Measurements from ENCODE around the gene WDR45B. TPM values are rescaled to one million over a fixed set of nuclear protein-coding genes. Genes with fewer than 3 reads are reported as not detected.

WDR45B gene
- total RNA-seq, 1 experiment from 2014 or later = 110 TPM

GRCh38 chr17:82565551-82565950 is 82.7 kb downstream of the WDR45B start:
- H2BK12ac ChIP-seq (ENCODE audit: insufficient read length, low read depth, low read length) = no peak overlapping the region
- H2AK5ac ChIP-seq (ENCODE audit: insufficient read length, low read length) = no peak overlapping the region
- no peak overlapping the region for H3T11ph ChIP-seq (ENCODE audit: low read length)
- H3K9me3 ChIP-seq (ENCODE audit: control insufficient read depth, low read depth, low read length) = no peaks in the 10 kb centered on the region
- peaks cover 25% of the 10 kb centered on the region for H3K79me1 ChIP-seq (ENCODE audit: insufficient read depth, low read depth, low read length, poor library complexity, severe bottlenecking)
- no peak overlapping the region for H3K18ac ChIP-seq (ENCODE audit: insufficient read length, low read depth, low read length)
- H3K23me2 ChIP-seq (ENCODE audit: insufficient read length, low read depth, low read length, poor library complexity, severe bottlenecking) = no peaks in the 10 kb centered on the region
- no peak overlapping the region for H3K4ac ChIP-seq (ENCODE audit: low read depth, low read length)
- no peaks in the 10 kb centered on the region for H3K9me3 Mint-ChIP-seq
- DNase-seq = no peak
- H3K4me2 ChIP-seq (ENCODE audit: insufficient read depth, insufficient read length, low read length) = no peak overlapping the region
- no peak overlapping the region for H3K14ac ChIP-seq (ENCODE audit: insufficient read depth, low read length)
- H3K9ac ChIP-seq (ENCODE audit: extremely low read depth, insufficient read length, low read length) = no peak overlapping the region
- no peak overlapping the region for H2AFZ ChIP-seq (ENCODE audit: low read length)
- no peak overlapping the region for H4K5ac ChIP-seq (ENCODE audit: insufficient read length, low read depth, low read length)
- no peak overlapping the region for H2BK20ac ChIP-seq (ENCODE audit: low read depth, low read length, poor library complexity, severe bottlenecking)
- peaks cover 16 to 56% (median 55%) of the 10 kb centered on the region in 3 experiments; a peak in 6 of 7 replicates for H3K36me3 Mint-ChIP-seq (ENCODE audit: insufficient read depth in 1 of 3, low read depth in 3 of 3)
- H3K27ac ChIP-seq (ENCODE audit: insufficient read length, low read depth, low read length) = no peak overlapping the region
- H3K27me3 Mint-ChIP-seq (ENCODE audit: low read depth) = no peaks in the 10 kb centered on the region; the same call in 1 of the 2 replicates
- H4K91ac ChIP-seq (ENCODE audit: insufficient read length, low read depth, low read length) = no peak overlapping the region
- WGBS (ENCODE audit: extremely low coverage, insufficient read length, low lambda C conversion rate) = no CpG with 5 or more reads among the region's 1 CpG
- no peak overlapping the region for H2BK15ac ChIP-seq (ENCODE audit: low read depth, low read length)
- no peak overlapping the region for H3K27ac Mint-ChIP-seq
- no peaks in the 10 kb centered on the region; the same call in 1 of the 2 replicates for H3K4me1 ChIP-seq (ENCODE audit: insufficient read depth, low read length)
- no peak overlapping the region for H3K23ac ChIP-seq (ENCODE audit: insufficient read length, low read depth, low read length)
- H2BK5ac ChIP-seq (ENCODE audit: insufficient read length, low read length) = no peak overlapping the region
- H3K27me3 ChIP-seq (ENCODE audit: insufficient read depth, low read length) = no peaks in the 10 kb centered on the region
- peaks cover 26% of the 10 kb centered on the region; the same call in 1 of the 2 replicates for H3K79me2 ChIP-seq (ENCODE audit: insufficient read depth, low read length)
- no peak overlapping the region for H4K8ac ChIP-seq (replicated peaks; ENCODE audit: insufficient read length, low read depth, low read length)
- TF ChIP-seq CTCF (conservative IDR thresholded peaks at IDR 0.05) = no peak
- H4K20me1 ChIP-seq (ENCODE audit: control insufficient read depth, insufficient read depth, insufficient read length) = no peaks in the 10 kb centered on the region
- no peak overlapping the region for H3K4me3 Mint-ChIP-seq
- H3K56ac ChIP-seq (ENCODE audit: insufficient read length, low read depth, low read length) = no peak overlapping the region
- H3K4me1 Mint-ChIP-seq = peaks cover 21 to 27% of the 10 kb centered on the region in 2 experiments
- no peak overlapping the region for H2BK120ac ChIP-seq (ENCODE audit: low read depth, low read length, poor library complexity, severe bottlenecking)

Small RNAs within 50 kb of the gene (microRNA-seq; reads per million reads assigned to microRNA genes)
- gene MIR4525 (ENCODE audit: borderline microRNAs expressed) = not detected

Other genes starting within 250 kb of the WDR45B start
- 23.2 and 24.1 TPM in 2 replicates for gene HEXD, start 230.1 kb downstream of the WDR45B start, total RNA-seq (2021)
- 25.4 and 27.8 TPM in 2 replicates for gene OGFOD3, start 229.9 kb downstream of the WDR45B start, total RNA-seq (2021)
- gene CYBC1, start 197.7 kb downstream of the WDR45B start, total RNA-seq (2021) = 80.4 and 81.7 TPM in 2 replicates
- 124 and 129 TPM in 2 replicates for gene NARF, start 189.7 kb downstream of the WDR45B start, total RNA-seq (2021)
- 59.6 and 72.0 TPM in 2 replicates for gene FOXK2, start 128.7 kb downstream of the WDR45B start, total RNA-seq (2021)
- 3.5 and 5.1 TPM in 2 replicates for gene RAB40B, start 50.3 kb upstream of the WDR45B start, total RNA-seq (2021)
- 31.9 and 32.9 TPM in 2 replicates for gene FN3KRP, start 68.3 kb upstream of the WDR45B start, total RNA-seq (2021)
- 23.6 and 28.3 TPM in 2 replicates for gene FN3K, start 87.2 kb upstream of the WDR45B start, total RNA-seq (2021)
- 123 and 129 TPM in 2 replicates for gene TBCD, start 103.6 kb upstream of the WDR45B start, total RNA-seq (2021)
- gene ZNF750, start 191.6 kb upstream of the WDR45B start, total RNA-seq (2021) = 0.09 TPM in 1 of 2 replicates, not detected in the other